Mucosa of stomach (tissue), 1 donor: ENCODE data around the gene PARVG.

Experiments
- H3K27me3 ChIP-seq: one replicate; pipeline ENCODE4 v1.7.0; 2013; ENCODE audit warnings: mild to moderate bottlenecking, low read length; ENCODE audit not compliant: control insufficient read depth, insufficient read depth
- H3K36me3 ChIP-seq: one replicate; pipeline ENCODE4 v1.7.0; 2013; ENCODE audit warnings: low read length; ENCODE audit not compliant: control insufficient read depth, insufficient read depth
- H3K4me1 ChIP-seq: one replicate; pipeline ENCODE4 v1.7.0; 2013; ENCODE audit warnings: mild to moderate bottlenecking, low read length; ENCODE audit not compliant: control insufficient read depth, insufficient read depth
- H3K4me3 ChIP-seq: one replicate; pipeline ENCODE4 v1.7.0; 2013; ENCODE audit warnings: low read length
- H3K9ac ChIP-seq: one replicate; pipeline ENCODE4 v1.7.0; 2013; ENCODE audit warnings: mild to moderate bottlenecking, low read length, moderate library complexity
- H3K9me3 ChIP-seq: one replicate; pipeline ENCODE4 v1.7.0; 2013; ENCODE audit warnings: mild to moderate bottlenecking, low read length, moderate library complexity; ENCODE audit not compliant: control insufficient read depth
- donor health status: Pancreatic carcinoma.

PARVG gene

DNA sequence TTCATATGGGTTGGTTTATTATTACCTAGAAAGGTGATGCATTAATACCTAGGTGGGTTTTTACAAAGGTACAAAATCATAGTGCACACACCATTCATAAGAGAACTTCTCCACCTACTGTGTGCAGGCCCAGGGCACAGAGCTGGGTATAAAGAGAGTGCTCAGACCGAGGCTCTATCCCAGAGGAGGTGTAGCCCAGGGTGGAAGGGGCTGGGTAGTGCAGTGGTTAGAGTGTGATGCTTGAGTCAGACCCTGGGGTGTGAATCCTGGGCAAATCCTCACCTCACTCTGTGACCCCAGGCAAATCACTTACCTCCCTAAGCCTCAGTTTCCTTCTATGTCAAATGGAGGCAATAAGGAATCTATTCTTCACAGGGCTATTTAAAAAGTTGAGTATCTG, 32.2 kb downstream of the PARVG start:
- Histone ChIP-seq H3K4me3 (no peak overlapping the region), H3K9me3 (no peaks in the 10 kb centered on the region), H3K36me3 (no peaks in the 10 kb centered on the region)

DNA sequence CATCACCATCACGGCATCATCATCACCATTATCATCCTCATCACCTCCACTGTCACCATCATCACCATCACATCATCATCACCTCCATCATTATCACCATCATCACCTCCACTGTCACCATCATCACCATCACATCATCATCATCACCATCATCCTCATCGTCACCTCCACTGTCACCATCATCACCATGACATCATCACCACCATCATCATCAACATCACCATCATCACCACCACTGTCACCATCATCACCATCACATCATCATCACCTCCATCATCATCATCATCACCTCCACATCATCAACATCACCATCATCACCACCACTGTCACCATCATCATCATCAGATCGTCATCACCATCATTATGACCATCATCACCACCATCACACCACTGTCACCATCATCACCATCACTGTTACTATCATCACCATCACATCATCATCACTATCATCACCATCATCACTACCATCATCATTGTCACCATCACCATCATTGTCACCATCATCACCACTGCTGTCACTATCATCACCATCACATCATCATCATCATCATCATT, 32.8 kb downstream of the PARVG start:
- no peak overlapping the region for H3K9ac ChIP-seq
- H3K9me3 ChIP-seq: no peaks in the 10 kb centered on the region
- H3K36me3 ChIP-seq: no peaks in the 10 kb centered on the region
- no peak overlapping the region for H3K4me3 ChIP-seq
- H3K27me3 ChIP-seq: no peaks in the 10 kb centered on the region
- no peaks in the 10 kb centered on the region for H3K4me1 ChIP-seq

More for the DNA sequence above, 32.2 kb downstream of the PARVG start:
- no peak overlapping the region for H3K9ac ChIP-seq
- H3K4me1 ChIP-seq: no peaks in the 10 kb centered on the region
- H3K27me3 ChIP-seq: no peaks in the 10 kb centered on the region

DNA sequence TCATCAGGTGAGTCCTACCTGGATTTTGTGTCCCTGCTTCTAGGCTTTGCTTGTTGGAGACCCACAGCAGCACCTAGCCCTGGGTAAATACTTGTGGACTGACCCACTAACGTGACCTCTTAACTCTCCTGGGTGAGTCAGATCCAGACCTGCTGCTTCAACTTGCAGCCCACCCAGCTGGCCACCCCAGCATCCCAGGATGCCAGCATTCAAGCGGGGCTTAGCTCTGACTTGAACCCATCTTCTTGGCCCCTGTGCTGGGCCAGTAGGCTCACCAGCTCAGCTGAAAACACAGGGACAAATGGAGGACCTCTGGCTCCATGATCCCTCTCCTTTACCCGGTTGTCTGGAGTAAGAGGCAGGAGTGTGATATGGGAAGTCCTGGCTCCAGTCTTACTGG, 33.5 kb downstream of the PARVG start:
- Histone ChIP-seq H3K36me3 (no peaks in the 10 kb centered on the region), H3K9me3 (no peaks in the 10 kb centered on the region), H3K27me3 (no peaks in the 10 kb centered on the region), H3K4me1 (no peaks in the 10 kb centered on the region), H3K4me3 (no peak overlapping the region), H3K9ac (no peak overlapping the region)

DNA sequence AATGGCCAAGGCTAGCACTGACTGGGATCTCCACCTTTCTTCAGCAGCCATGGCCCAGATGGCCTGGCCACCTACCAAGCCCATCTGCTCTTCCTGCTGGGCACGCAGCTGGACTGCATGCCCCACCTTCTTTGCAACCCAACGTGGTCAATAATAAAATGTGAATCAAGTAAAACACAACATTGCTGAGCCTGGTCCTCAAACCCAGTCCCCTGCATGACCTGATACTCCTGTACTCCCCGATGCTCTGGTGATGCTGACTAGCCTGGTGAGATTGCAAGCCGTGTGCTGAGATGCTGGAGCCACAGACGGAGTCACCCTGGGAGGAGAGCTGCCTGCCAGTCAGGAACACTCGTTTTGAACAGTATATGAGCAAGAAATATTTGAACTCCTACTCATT, 34.0 kb downstream of the PARVG start:
- Histone ChIP-seq H3K9me3 (no peaks in the 10 kb centered on the region), H3K9ac (no peak overlapping the region), H3K36me3 (no peaks in the 10 kb centered on the region), H3K4me3 (no peak overlapping the region), H3K4me1 (no peaks in the 10 kb centered on the region), H3K27me3 (no peaks in the 10 kb centered on the region)

DNA sequence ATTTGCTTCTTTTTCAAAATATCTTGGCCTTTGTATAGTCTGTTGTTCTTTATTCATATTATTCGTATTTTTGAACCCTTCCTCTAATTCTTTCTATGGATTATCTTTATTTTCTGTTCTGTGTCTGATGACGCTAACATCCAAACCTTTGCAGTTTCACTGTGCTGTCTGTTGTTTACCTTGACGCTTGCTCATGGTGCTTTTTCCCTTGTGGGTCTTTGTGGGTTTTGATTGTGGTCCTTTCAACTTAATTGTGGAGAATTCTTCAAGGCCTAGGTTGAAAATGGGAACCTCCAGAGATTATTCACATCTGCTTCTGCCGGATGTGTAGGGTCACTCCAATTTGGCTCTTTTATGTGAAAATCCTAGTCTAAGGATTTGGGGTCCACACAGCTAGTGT, 34.6 kb downstream of the PARVG start:
- H3K9me3 ChIP-seq: no peaks in the 10 kb centered on the region
- H3K36me3 ChIP-seq: no peaks in the 10 kb centered on the region
- no peak overlapping the region for H3K9ac ChIP-seq
- no peaks in the 10 kb centered on the region for H3K27me3 ChIP-seq
- H3K4me3 ChIP-seq: no peak overlapping the region
- no peaks in the 10 kb centered on the region for H3K4me1 ChIP-seq

DNA sequence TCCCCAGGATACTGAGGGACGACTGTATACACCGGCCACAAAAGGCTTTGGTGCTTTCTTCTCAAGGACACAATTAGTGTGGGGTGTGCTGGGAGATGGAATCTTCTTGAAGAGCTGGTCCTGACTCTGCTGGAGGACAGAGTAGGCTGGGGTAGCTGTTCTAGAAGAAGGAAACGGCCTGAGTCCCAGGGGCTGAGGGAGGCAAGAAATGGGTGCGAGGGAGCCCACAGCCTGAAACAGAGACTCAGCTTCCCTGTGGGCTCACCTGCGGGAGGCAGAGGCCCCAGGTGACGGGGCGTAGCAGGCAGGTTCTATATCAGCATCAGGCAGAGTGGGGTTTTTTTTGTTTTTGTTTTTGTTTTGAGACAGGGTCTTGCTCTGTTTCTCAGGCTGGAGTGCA, 36.6 kb downstream of the PARVG start:
- H3K27me3 ChIP-seq: no peaks in the 10 kb centered on the region
- H3K9ac ChIP-seq: no peak overlapping the region

DNA sequence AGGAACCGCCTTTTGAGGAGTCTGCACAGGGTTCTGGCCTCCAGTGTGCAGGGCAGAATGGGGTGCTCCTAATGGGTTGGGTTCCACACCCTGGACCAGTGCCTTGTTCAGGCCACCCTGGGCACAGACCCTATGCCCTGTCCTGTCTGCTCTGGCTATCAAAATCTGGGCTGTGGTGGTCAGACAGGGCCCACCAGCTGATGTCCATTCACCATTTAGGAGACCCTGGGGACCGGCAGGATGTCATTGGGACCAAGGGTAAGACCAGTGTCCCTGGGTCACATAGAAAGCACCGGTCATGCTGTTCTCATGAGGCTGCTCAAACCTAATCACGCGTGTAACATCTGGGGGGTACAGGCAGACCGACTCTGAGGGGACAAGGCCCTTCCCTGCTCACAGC, 37.3 kb downstream of the PARVG start:
- H3K9me3 ChIP-seq: no peaks in the 10 kb centered on the region

More for the DNA sequence above, 36.6 kb downstream of the PARVG start:
- Histone ChIP-seq H3K4me1 (no peaks in the 10 kb centered on the region), H3K9me3 (no peaks in the 10 kb centered on the region), H3K4me3 (no peak overlapping the region), H3K36me3 (no peaks in the 10 kb centered on the region)

DNA sequence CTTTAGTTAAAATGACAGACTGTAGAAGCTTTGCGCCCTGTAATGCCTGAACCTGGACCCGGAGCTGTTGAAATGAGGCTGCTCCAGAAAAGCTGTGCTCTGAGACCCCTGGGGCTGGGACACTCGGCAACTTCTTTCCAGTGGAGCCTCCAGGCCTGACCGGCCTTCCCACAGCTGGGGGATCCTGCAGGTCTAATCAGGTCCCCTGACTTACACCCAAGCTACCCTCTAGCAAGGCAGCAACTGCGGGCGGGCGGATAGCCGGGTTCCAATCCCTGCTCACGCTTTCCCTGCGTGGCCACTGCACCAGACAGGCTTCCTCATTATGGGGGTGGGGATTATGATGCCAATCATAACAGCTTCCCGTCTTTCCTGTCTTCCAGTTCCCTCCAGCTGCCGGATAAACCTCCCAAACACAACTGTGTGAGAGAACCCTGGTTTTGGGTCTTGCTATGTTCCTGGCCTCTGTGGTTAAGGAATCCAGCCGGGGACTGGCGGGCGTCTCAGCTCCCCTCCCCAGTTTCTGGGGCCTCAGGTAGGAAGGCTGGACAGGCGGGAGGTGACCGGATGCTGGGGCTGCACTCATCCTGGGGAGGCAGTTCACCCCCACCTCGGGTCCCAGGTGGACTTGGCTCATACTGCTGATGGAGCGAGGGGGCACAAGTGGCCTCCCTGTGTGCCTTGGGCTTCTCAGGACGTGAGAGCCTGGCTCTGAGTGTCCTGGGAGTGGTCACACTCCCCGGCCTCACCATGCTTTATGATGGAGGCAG, 38.6 kb downstream of the PARVG start:
- Histone ChIP-seq H3K36me3 (no peaks in the 10 kb centered on the region), H3K9me3 (no peaks in the 10 kb centered on the region), H3K4me3 (no peak overlapping the region), H3K27me3 (no peaks in the 10 kb centered on the region), H3K4me1 (no peaks in the 10 kb centered on the region), H3K9ac (no peak overlapping the region)

More for the DNA sequence above, 37.3 kb downstream of the PARVG start:
- Histone ChIP-seq H3K4me3 (no peak overlapping the region), H3K27me3 (no peaks in the 10 kb centered on the region), H3K9ac (no peak overlapping the region), H3K36me3 (no peaks in the 10 kb centered on the region), H3K4me1 (no peaks in the 10 kb centered on the region)

DNA sequence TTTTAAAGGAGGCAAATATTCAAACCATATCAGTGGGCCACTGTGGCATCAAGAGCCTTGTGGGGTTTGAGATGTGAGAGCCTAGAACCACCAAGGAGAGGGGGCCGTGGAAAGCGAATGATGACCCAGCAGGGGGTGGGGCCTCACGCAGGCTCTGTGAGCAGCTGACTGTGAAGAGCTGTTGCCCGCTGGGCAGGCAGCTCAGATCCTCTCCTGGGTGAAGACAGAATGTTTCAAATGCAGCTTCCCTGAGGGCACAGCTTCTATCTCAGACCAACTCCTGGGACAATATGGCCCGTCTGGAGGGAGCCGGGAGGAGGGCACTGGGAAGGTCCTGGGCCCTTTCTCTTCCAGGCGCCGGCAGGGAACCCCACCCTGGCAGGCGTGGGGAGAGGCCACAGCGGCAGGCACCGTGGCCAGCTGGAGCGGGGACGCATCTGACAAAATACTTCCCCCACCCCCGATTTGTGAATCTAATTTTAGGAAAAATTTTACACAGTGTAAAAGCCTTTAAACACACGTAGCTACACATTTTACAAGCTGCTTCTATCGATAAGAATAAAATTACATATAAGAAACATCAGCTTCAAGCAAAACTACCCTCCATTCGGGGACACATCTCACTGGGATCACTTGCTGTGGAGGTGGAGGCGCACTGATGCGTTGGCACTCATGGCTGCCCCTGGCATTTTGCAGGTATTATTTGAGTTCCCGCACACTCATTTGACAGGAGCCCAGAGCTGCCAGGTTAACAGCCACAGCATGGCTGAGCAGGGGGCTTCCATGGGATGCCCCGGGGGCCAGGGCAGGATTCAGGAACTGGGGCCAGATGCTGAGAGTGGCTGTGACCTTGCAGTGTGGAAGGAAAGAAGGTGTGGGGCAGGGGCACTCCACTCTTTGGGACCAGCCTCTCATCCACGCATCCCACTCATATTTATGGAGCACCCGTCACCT, 40.3 kb downstream of the PARVG start:
- Histone ChIP-seq H3K36me3 (no peaks in the 10 kb centered on the region), H3K27me3 (no peaks in the 10 kb centered on the region), H3K4me3 (no peak overlapping the region), H3K9ac (no peak overlapping the region), H3K9me3 (no peaks in the 10 kb centered on the region), H3K4me1 (no peaks in the 10 kb centered on the region)

DNA sequence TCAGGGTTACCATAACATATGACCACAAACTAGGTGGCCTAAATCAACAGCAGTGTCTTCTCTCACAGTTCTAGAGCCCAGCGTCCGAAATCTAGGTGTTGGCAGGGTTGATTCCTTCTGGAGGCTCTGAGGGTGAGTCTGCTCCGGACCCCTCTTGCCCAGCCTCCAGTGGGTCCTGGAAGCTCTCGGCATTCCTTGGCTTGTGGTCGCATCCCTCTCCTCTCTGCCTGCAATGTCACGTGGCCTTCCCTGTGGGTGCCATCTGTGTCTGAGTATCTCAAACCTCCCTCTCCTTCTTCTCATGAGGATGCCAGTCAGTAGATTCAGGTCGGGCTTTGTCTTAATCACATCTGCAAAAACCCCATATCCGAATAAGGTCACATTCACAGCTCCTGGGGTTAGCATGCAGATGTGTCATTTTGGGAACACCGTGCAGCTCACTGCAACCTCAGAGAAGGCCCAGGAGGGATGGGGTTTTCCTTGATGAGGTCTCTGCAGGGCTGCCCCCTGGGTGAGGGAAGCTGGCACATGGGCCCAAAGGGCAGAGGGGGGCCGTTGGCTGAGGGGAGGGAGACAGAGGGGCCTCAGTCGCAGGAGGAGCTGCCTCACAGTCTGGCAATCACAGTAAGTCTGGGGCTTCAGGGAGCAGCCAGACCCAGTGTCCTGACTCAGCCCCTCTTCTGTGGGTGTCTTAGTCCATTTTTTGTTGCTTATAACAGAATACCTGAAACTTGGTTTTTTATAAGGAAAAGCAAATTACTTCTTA, 41.2 kb downstream of the PARVG start:
- H3K9ac ChIP-seq: no peak overlapping the region
- no peaks in the 10 kb centered on the region for H3K36me3 ChIP-seq
- no peak overlapping the region for H3K4me3 ChIP-seq
- H3K4me1 ChIP-seq: no peaks in the 10 kb centered on the region
- H3K27me3 ChIP-seq: no peaks in the 10 kb centered on the region
- no peaks in the 10 kb centered on the region for H3K9me3 ChIP-seq

DNA sequence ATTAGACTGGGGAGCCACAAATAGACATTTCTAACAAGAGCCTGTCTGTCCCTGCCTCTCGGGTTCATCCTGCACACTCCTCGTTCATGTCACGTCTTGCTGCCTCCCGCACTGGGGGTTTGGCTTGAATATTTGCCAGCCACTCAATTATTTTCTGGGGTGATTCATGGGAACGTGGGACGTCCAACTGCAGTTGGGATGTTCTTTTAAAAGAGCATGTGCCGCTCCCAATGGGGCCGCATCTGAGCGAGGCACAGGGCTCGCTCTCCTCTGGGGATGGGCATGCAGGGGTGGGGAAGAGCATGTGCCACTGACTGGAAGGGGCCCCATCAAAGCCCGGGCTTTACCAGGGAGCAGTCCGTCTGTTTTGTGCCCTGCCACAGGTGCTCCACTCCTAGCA, 43.4 kb downstream of the PARVG start:
- no peak overlapping the region for H3K9ac ChIP-seq
- H3K36me3 ChIP-seq: no peaks in the 10 kb centered on the region
- H3K4me1 ChIP-seq: no peaks in the 10 kb centered on the region
- H3K4me3 ChIP-seq: no peak overlapping the region
- H3K9me3 ChIP-seq: no peaks in the 10 kb centered on the region
- H3K27me3 ChIP-seq: no peaks in the 10 kb centered on the region
